Stimulated activated CD4-positive, alpha-beta T cell treated with anti-CD3 and anti-CD28 coated beads, Interleukin-4, amount 100 ng/mL, for 24 hours (primary cell): Measurements from ENCODE around the gene KLK5.
A peak's percentile ranks its signal among the peaks of the same experiment; 100 is the strongest.

ENCODE experiments used
- DNase-seq: peaks from one replicate; pipeline ENCODE4 v3.0.0-alpha.2; 2020

Gene KLK5

DNA sequence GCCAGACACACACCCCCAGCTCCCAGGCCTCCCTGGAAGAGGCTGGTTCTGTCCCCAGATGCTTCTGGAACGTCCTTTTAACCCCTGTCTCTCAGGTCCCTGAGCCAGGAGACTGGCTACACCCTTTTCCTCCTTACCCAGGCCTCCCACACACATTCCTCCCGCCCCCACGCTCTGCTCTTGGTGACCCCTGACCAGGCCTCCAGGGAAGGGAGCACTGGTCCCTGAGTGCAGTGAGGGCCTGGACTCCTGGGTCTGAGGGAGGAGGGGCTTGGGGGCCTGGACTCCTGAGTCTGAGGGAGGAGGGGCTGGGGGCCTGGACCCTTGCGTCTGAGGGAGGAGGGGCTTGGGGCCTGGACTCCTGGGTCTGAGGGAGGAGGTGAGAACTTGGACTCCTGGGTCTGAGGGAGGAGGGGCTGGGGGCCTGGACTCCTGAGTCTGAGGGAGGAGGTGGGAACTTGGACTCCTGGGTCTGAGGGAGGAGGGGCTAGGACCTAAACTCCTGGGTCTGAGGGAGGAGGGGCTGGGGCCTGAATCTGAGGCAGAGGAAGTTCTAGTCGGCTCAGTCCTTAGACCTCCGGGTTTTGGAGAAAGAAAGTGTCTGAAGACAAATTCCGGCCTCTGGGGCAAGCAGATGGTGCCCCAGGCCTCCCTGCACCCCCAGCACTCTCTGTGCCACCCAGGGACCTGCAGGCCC, 16.0 kb upstream of the KLK5 start:
- no peak for DNase-seq

- no peak for DNase-seq
These were observed 15.3 kb upstream of the KLK5 start for GRCh38 chr19:50967929-50968715.

DNA sequence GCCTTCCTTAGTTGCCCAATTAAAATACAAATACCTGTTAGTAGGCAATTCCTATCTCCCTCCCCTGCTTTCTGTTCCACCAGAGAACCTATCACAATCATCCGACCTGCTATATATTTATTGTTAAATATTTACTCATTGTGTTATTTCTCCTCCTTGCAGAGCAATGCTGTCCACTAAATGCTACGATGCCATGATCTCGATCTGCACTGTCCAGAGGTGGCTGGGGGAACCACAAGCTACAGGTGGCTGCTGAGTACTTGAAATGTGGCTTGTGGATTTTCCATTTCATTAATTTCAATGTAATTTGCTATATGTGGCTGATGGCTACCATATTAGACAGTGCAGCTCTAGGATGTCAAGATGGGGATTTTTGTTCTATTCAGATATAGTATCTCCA, 11.4 kb upstream of the KLK5 start:
- no peak for DNase-seq

DNA sequence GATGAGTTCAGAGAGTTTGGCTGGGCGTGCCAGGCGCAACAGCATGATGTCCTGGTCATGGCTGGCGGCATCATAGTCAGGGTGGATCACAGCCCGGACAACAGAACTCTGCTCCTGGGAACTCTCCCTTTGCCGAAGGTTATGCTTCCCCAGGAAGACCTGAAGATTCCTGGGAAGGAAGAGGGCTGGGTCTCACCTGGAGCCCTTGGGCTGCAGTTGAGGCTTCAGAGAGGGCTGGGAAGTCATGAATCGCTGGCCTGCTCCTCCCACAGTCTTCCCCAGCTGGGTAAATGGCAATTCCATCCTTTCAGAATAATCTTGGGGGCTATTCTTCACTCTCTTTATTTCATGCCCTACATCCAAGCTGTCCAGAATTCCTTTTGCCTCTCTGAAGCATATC, 10.5 kb upstream of the KLK5 start:
- no peak for DNase-seq

DNA sequence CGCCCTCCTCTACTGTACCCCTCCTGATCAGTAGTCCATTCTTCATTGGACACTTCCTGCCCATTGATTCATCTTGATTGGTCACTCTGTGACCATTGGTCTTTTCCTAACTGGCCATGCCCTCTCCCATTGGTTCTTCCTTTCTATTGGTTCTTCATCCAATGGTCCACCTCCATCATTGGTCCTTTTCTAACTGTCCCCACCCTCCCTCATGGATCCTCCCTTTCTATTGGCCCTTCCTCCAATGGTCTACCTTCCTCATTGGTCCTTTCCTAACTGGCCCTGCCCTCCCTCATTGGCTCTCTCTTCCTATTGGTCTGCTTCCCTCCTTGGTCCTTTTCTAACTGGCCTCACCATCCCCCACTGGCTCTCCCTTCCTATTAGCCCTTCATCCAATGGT, 9.4 kb upstream of the KLK5 start:
- no peak for DNase-seq

DNA sequence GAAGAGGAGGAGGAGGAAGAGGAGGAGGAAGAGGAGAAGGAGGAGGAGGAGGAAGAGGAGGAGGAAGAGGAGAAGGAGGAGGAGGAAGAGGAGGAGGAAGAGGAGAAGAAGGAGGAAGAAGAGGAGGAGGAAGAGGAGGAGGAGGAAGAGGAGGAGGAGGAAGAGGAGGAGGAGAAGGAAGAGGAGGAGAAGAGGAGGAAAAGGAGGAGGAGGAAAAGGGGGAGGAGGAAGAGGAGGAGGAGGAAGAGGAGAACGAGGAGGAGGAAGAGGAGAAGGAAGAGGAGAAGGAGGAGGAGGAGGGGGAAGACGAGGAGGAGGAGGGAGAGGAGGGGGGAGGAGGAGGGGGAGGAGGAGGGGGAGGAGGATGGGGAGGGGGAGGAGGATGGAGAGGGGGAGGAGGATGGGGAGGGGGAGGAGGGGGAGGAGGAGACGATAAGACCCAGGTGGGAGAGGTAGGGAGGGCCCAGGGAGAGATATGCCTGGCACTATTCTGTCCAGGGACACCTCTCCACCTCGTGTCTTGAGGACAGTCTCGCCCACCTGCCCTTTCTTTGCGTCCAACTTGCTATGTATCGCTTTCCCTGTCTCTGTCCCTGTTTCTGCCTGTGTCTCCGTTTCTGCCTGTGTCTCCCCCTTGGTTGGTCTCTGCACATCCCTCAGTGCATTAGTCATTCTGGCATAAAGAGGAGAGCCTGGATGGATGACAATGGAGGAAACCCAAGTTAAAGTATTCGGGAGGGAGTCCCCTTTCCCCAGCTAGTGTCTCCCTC, 7.1 kb upstream of the KLK5 start:
- no peak for DNase-seq

DNA sequence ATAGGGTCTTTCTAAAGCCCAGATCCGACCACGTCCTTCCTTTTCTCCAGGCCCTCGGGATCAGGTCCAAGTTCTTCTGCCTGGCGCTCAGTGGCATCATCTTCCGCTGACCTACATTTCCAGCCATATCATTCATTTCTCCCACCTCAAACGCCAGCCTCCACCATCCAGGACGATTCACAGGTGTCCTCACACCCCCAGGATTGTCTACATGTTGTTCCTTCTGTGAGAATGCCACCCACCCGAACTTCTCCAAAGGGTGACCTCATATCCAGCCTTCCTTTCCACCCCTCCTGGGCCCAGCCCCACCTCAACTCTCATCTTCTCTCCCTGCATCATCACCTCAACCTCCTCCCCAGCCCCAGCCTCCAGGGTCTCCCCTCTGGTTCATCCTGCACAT, 4.7 kb upstream of the KLK5 start:
- no peak for DNase-seq

DNA sequence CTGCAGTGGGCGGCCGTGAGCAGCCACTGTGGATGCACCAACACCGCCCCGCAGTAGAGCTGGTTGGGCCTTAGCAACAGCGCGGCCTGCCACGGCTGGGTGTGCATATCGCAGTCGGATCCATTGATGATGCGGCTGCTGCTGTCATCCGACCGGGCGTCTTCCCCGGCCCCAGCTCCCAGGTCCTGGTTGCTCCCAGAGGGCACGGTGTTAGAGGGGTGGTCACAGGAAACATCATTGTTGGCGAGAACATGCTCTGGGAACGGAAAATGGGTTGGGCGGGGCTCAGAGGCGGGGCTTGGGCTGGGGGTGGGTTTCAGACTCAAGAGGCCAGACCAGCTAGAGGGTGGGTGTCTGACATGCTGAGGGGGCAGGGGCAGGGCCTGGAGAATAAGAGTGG, 3.0 kb downstream of the KLK5 start:
- no peak for DNase-seq

- DNase-seq: no peak
These were observed 5.7 kb downstream of the KLK5 start for GRCh38 chr19:50947123-50947522.

GRCh38 chr19:50944795-50945194, 8.0 kb downstream of the KLK5 start:
- no peak for DNase-seq

GRCh38 chr19:50943074-50943828, 9.6 kb downstream of the KLK5 start:
- no peak for DNase-seq

DNA sequence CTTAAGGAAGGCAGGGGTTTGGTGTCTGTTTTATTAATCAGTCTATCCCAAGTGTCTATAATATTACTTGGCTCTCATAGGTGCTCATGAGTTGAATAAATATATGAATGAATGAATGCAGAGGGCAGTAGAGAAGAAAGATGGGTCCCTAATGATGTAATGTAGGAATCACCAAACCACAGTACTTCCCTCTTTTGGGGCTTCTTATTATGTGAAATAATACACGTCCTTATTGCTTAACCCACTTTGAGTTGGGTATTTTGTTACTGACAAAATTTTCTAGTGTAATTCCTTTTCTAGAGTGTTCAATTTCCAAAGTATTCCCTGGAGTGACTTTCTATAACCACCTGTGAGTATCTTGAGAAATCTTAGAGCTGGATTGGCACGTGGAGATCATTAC, 13.2 kb downstream of the KLK5 start:
- DNase-seq: no peak

DNA sequence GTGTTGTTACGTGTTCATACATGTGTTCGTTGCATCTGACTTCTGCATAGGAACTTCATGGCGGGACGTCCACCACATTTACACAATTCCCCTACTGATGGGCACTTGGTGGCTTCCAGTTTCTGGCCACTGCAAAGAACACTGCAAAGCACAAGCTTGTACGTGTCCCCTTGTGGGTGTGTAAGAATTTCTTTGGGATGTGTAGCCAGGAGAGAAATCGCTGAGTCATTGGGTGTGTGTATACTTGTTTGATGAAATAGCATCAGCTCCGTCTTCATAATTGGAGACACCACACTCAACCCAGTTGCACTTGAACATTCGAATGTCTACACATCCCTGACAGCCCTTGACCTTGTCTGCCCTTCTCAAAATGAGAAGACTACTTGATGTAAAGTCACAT, 19.2 kb downstream of the KLK5 start:
- no peak for DNase-seq

DNA sequence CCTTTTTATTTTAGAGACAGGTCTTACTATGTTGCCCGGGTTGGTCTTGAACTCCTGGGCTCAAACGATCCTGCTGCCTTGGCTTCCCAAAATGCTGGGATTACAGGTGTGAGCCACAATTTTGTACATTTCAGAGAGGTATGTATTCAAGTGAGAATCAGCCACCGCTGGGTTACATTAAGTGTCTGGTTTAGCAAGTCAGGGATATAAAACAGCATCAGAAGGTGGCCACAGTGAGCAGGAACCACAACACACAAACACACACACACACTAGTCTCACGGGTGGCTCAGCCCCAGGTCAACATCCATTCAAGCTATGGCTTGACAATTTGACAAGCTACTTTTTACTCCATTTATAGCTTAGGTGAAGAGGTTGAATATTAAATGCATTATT, 20.2 kb downstream of the KLK5 start:
- DNase-seq: no peak

DNA sequence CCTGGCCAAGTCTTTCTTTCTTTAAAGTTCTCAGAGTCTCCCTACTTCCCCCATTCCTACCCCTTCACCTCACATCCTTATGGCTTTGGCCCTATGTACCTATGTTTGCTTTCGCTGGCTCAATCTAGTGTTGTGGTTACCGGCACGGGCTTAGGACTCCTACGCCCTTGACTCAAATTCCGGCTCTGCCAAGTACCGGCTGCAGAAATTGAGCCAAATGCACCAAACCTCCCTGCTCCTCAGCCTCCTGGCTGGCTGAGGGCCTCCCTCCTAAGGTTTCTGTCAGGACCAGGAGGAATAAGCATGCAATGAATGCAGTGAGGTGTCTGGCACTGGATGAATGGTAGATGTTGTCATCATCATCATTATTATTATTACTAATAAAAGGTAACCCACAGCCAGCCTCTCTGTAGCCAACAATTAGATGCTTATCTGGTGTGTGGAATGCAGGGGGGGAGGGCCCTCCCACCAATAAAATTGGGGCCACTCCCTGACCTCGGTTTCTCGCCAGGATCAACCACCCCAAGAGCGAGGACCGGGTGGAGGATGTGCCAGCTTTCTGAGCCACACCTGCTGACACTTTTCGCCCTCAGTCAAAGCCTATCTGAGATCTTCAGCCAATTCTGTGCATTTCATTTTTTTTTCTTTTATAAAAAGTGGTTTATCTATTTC, 20.7 kb downstream of the KLK5 start:
- DNase-seq: no peak

- DNase-seq: no peak
These were observed 21.8 kb downstream of the KLK5 start for GRCh38 chr19:50931023-50931422.

- no peak for DNase-seq
These were observed 24.0 kb downstream of the KLK5 start for GRCh38 chr19:50928831-50929230.

DNA sequence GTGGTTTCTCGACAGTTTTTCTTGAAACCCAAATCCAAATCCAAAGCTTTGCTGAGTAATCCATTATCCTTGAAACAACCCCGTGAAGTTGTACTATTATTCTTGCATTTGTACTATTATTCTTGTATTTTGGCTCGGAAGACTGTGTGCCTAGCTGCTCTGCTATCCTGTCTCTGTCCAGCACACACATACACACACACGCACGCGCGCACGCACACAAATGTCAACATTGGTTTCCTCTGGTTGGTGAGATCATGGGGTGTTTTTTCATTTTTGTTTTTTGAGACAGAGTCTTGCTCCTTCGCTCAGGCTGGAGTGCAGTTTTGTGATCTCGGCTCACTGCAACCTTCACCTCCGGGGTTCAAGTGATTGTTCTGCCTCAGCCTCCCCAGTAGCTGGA, 26.7 kb downstream of the KLK5 start:
- no peak for DNase-seq

GRCh38 chr19:50925734-50926133, 27.1 kb downstream of the KLK5 start:
- no peak for DNase-seq

DNA sequence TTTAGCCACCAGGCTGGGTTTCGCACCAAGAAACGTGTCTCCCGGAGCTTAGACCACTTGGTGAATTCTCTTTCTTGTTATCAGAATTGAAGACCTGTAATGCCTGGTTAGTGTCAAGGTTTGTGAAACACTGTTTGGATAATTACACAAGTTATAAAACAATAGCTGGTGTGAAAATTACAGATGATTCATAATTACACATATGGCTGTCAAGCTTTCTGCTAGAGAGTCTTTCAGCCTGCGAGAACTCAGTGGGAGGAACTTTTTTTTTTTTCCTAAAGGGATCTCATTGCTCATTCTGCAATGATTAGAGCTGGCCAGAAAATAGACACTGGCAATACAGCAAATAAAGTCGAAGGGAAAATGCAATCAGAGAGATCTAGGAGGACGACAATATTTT, 28.3 kb downstream of the KLK5 start:
- DNase-seq: no peak

DNA sequence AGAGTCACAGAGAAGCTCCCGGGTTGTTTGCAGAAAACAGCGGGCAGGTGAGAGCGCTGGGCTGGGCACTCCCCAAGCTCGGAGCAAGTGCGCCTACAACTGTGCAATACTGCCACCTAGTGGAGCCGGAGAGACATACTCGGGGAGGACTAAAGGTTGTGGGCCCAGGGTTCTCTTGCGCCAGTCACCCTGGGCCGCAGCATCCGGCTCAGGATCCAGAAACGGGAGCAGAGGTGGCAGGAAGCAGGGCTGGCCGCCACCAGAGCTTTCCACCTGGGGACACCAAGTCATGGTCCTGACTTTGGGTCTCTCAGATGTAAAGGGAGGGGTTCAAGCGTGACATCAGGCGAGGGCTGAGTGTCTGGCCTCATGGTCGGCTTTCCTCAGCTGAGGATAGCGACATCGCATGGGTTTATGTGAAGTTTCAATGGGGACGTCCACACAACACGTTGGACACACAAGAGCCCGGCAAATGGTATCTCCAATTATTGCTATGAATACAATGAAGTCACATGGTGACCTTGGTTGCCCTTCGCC, 30.5 kb downstream of the KLK5 start:
- DNase-seq: peak; percentile 85
